ENCODE results near the gene ZBTB8A. TPM values are rescaled to one million over a fixed set of nuclear protein-coding genes. Genes with fewer than 3 reads are reported as not detected.

The ZBTB8A gene
- total and polyA plus RNA-seq, 2 of the 13 experiments (the other 11 are each of a cell fraction or from before 2014, with no cell fraction given), result 1.3 to 3.7 TPM

GRCh38 chr1:32539584-32540571 is 651 bp downstream of the ZBTB8A start:
- WGBS (ENCODE audit: low lambda C conversion rate), result 72% methylated on average over 19 of the region's 102 CpGs
- Histone ChIP-seq H3K9me3 (ENCODE audit: low read length) (no peaks in the 10 kb centered on the region), H2AFZ (ENCODE audit: low read length) (no peak overlapping the region), H3K4me3 (replicated peaks in 1 of 3; ENCODE audit: insufficient read depth in 1 of 3, low read depth in 2 of 3, low read length in 3 of 3) (peak overlapping the region; percentile 63 to 79 (median 76); a peak in 5 of 6 replicates), H3K4me2 (ENCODE audit: low read depth, low read length) (peak overlapping the region; percentile 93), H3K9ac (ENCODE audit: insufficient read depth, low read depth, low read length) (peak overlapping the region; percentile 56; the same call in 1 of the 2 replicates), H3K36me3 (replicated peaks in 1 of 2; ENCODE audit: control insufficient read depth in 1 of 2, insufficient read depth in 2 of 2, low read length in 2 of 2) (no peaks in the 10 kb centered on the region), H3K27me3 (ENCODE audit: control insufficient read depth in 1 of 2, insufficient read depth in 2 of 2, low read length in 2 of 2) (peaks cover 2 to 24% of the 10 kb centered on the region in 2 experiments; a peak in 2 of 5 replicates), H4K20me1 (ENCODE audit: insufficient read depth, low read length) (no peaks in the 10 kb centered on the region), H3K27ac (ENCODE audit: extremely low read length, insufficient read depth, low read length) (no peak overlapping the region), H3K4me1 (ENCODE audit: insufficient read depth, low read length) (peaks cover 22% of the 10 kb centered on the region), H3K79me2 (ENCODE audit: insufficient read depth, low read length) (no peaks in the 10 kb centered on the region)
- ATAC-seq, result peak; percentile 79
- TSS peak; percentile 67 for BruUV-seq (replicated peaks)
- FAIRE-seq, result no peak
- intact Hi-C loops (cut with micrococcal nuclease; ENCODE audit: unreplicated experiment) (no loop called here), in situ Hi-C loops (cut with HindIII; ENCODE audit: extremely low pct_ligation_motif_present, low pct_unique_long_range_greater_than_20kb) (no loop called here)
- no peak for DNase-seq (ENCODE audit: low spot score)
- CTCF ChIA-PET (ENCODE audit: low intra/inter-chr PET ratio, low total read pairs), result no interaction called here
- POLR2A ChIA-PET, result interaction anchor here (1.0 kb wide), 1 partner anchor 92 kb away, joined by 4 read pairs; no protein-coding TSS in a partner anchor
- TF ChIP-seq ZNF143 (CRISPR knock-in tag; IDR thresholded peaks at IDR 0.05) (peak; percentile 25; the same call in 1 of the 2 replicates), NR2F6 (IDR thresholded peaks at IDR 0.05) (no peak), NR2F6 (CRISPR knock-in tag; IDR thresholded peaks at IDR 0.05) (no peak), ASH2L (IDR thresholded peaks at IDR 0.05; ENCODE audit: insufficient read length, low read depth, low read length) (peak; percentile 30), ZFY (CRISPR knock-in tag; IDR thresholded peaks at IDR 0.05) (peak; percentile 26; the same call in 1 of the 2 replicates), SP5 (CRISPR knock-in tag; IDR thresholded peaks at IDR 0.05; ENCODE audit: borderline replicate concordance, low read depth) (no peak), RBFOX2 (IDR thresholded peaks at IDR 0.05; ENCODE audit: low read depth, low read length) (peak; percentile 56), ZBTB38 (CRISPR knock-in tag; IDR thresholded peaks at IDR 0.05) (peak; percentile 71; the same call in 1 of the 2 replicates), ZBTB14 (CRISPR knock-in tag; IDR thresholded peaks at IDR 0.05) (peak; percentile 41), ISL2 (CRISPR knock-in tag; IDR thresholded peaks at IDR 0.05) (0 out of 2 replicates have a peak, but pooled peaks have one; percentile 21), MAZ (IDR thresholded peaks at IDR 0.05; ENCODE audit: borderline replicate concordance, low read depth, low read length) (no peak), MAZ (CRISPR knock-in tag; IDR thresholded peaks at IDR 0.05; ENCODE audit: low read depth) (peak; percentile 26; the same call in 1 of the 2 replicates), ZNF749 (CRISPR knock-in tag; IDR thresholded peaks at IDR 0.05; ENCODE audit: borderline replicate concordance) (0 out of 2 replicates have a peak, but pooled peaks have one; percentile 34), ZNF17 (CRISPR knock-in tag; IDR thresholded peaks at IDR 0.05) (no peak)
- TF ChIP-seq, protein P1, sequence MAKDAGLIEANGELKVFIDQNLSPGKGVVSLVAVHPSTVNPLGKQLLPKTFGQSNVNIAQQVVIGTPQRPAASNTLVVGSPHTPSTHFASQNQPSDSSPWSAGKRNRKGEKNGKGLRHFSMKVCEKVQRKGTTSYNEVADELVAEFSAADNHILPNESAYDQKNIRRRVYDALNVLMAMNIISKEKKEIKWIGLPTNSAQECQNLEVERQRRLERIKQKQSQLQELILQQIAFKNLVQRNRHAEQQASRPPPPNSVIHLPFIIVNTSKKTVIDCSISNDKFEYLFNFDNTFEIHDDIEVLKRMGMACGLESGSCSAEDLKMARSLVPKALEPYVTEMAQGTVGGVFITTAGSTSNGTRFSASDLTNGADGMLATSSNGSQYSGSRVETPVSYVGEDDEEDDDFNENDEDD (CRISPR knock-in tag; IDR thresholded peaks at IDR 0.05; ENCODE audit: borderline replicate concordance), result peak; percentile 37; the same call in 1 of the 2 replicates
- TF ChIP-seq, protein P2, sequence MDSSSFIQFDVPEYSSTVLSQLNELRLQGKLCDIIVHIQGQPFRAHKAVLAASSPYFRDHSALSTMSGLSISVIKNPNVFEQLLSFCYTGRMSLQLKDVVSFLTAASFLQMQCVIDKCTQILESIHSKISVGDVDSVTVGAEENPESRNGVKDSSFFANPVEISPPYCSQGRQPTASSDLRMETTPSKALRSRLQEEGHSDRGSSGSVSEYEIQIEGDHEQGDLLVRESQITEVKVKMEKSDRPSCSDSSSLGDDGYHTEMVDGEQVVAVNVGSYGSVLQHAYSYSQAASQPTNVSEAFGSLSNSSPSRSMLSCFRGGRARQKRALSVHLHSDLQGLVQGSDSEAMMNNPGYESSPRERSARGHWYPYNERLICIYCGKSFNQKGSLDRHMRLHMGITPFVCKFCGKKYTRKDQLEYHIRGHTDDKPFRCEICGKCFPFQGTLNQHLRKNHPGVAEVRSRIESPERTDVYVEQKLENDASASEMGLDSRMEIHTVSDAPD (CRISPR knock-in tag; IDR thresholded peaks at IDR 0.05), result no peak
- TF ChIP-seq, protein P3, sequence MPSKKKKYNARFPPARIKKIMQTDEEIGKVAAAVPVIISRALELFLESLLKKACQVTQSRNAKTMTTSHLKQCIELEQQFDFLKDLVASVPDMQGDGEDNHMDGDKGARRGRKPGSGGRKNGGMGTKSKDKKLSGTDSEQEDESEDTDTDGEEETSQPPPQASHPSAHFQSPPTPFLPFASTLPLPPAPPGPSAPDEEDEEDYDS (CRISPR knock-in tag; IDR thresholded peaks at IDR 0.05), result 0 out of 2 replicates have a peak, but pooled peaks have one; percentile 7

Data from HepG2 (cell line).